GM12878 (cell line): ENCODE results near the gene PLEKHA7. TPM values are rescaled to one million over a fixed set of nuclear protein-coding genes. Genes with fewer than 3 reads are reported as not detected.

Experiments
- ATAC-seq: fragments of 200-7000 bp; cut with Tn5 transposase; 3 replicates; pipeline ENCODE4 v1.9.1; 2020; ENCODE audit warnings: mild to moderate bottlenecking, moderate library complexity
- BruUV-seq: library from RNA; stranded (reverse); fragments of 400-500 nt; replicated peaks from 2 replicates; lab custom pipeline; 2021; lab: Mats Ljungman, UMichigan
- CTCF ChIA-PET: fragments of 300-600 bp; sonication (Branson Sonifier 250); formaldehyde crosslinking; extraction: SDS; loops from one replicate; lab custom pipeline; 2021; ENCODE audit warnings: inconsistent platforms; lab: Yijun Ruan, JAX
- POLR2A ChIA-PET: fragments of 350-600 bp; formaldehyde crosslinking; extraction: SDS; loops from one replicate; lab custom pipeline; 2021; ENCODE audit warnings: inconsistent platforms; lab: Charles Lee
- RAD21 ChIA-PET: fragments of 300-600 bp; sonication (Branson Sonifier 250); formaldehyde crosslinking; loops from one replicate; lab custom pipeline; 2023; ENCODE audit warnings: antibody characterized with exemption; ENCODE audit not compliant: unreplicated experiment; lab: Charles Lee
- SMC1A ChIA-PET: fragments of 300-600 bp; sonication (Branson Sonifier 250); formaldehyde crosslinking; loops from one replicate; lab custom pipeline; 2023; ENCODE audit not compliant: unreplicated experiment, uncharacterized antibody; lab: Charles Lee
- DNase-seq: peaks from one replicate; pipeline ENCODE4 v3.0.0-alpha.2; 2011; ENCODE audit warnings: low read depth, low spot score
- FAIRE-seq: peaks from 3 replicates; lab custom pipeline; 2011; peaks lifted over from hg19 to GRCh38; lab: Jason Lieb, UNC
- H2AFZ ChIP-seq: 2 replicates; pipeline ENCODE4 v1.6.0; 2011; ENCODE audit warnings: low read depth, low read length, control low read depth; ENCODE audit not compliant: control insufficient read depth
- H3K27ac ChIP-seq: 2 replicates; pipeline ENCODE4 v1.5.1; 2011; ENCODE audit warnings: control low read depth; ENCODE audit not compliant: control insufficient read depth, insufficient read depth
- H3K27me3 ChIP-seq, 2 experiments: replicated peaks in 1 of 2; 2 replicates each; pipeline versions ENCODE4 v1.6.0 to v1.6.1; 2011; ENCODE audit warnings: low read length in 1 of 2; ENCODE audit not compliant: control insufficient read depth in 2 of 2, insufficient read depth in 2 of 2
- H3K36me3 ChIP-seq, 2 experiments: 2 replicates each; pipeline ENCODE4 v1.5.1; 2011; ENCODE audit warnings: low read length in 1 of 2; ENCODE audit not compliant: control insufficient read depth in 2 of 2, insufficient read depth in 2 of 2
- H3K4me1 ChIP-seq: 2 replicates; pipeline ENCODE4 v1.6.1; 2011; ENCODE audit warnings: mild to moderate bottlenecking, low read length, moderate library complexity, mixed read lengths; ENCODE audit not compliant: control insufficient read depth, insufficient read depth
- H3K4me2 ChIP-seq: 2 replicates; pipeline ENCODE4 v1.6.0; 2011; ENCODE audit warnings: control low read depth; ENCODE audit not compliant: control insufficient read depth, insufficient read depth
- H3K4me3 ChIP-seq: fragments of 200-600 bp; sonication (generic); 2 replicates; pipeline ENCODE4 v1.5.1; 2016
- H3K79me2 ChIP-seq: 2 replicates; pipeline ENCODE4 v1.6.0; 2011; ENCODE audit warnings: low read length; ENCODE audit not compliant: control insufficient read depth, insufficient read depth
- H3K9ac ChIP-seq: 2 replicates; pipeline ENCODE4 v1.8.0; 2011; ENCODE audit warnings: low read length, control low read depth, mixed read lengths; ENCODE audit not compliant: control insufficient read depth, insufficient read depth
- H3K9me3 ChIP-seq: replicated peaks from 3 replicates; pipeline ENCODE4 v1.5.1; 2011; ENCODE audit warnings: mild to moderate bottlenecking, low read length; ENCODE audit not compliant: control insufficient read depth, insufficient read depth
- H4K20me1 ChIP-seq: 2 replicates; pipeline ENCODE4 v1.6.0; 2011; ENCODE audit not compliant: control insufficient read depth, insufficient read depth
- CBFB ChIP-seq: IDR thresholded peaks from 2 replicates; pipeline ENCODE4 v1.6.1; 2016; ENCODE audit warnings: antibody characterized with exemption, low read depth
- RB1 ChIP-seq: fragments of 450-650 bp; formaldehyde crosslinking; IDR thresholded peaks from 2 replicates; pipeline ENCODE4 v1.6.1; 2017; ENCODE audit warnings: mild to moderate bottlenecking, borderline replicate concordance
- RELA ChIP-seq: fragments of 450-650 bp; IDR thresholded peaks from 2 replicates; pipeline ENCODE4 v1.8.0; 2014; ENCODE audit warnings: borderline replicate concordance; ENCODE audit not compliant: partially characterized antibody
- SMARCA5 ChIP-seq: fragments of 450-650 bp; IDR thresholded peaks from 2 replicates; pipeline ENCODE4 v1.6.1; 2017; ENCODE audit warnings: mild to moderate bottlenecking
- TCF12 ChIP-seq: IDR thresholded peaks from 2 replicates; pipeline ENCODE4 v1.6.1; 2011; ENCODE audit warnings: low read depth, mild to moderate bottlenecking, low read length
- TCF3 ChIP-seq: IDR thresholded peaks from 2 replicates; pipeline ENCODE4 v1.6.1; 2012; ENCODE audit warnings: low read depth, mild to moderate bottlenecking, low read length, borderline replicate concordance; ENCODE audit not compliant: insufficient read depth
- WRNIP1 ChIP-seq: IDR thresholded peaks from 2 replicates; pipeline ENCODE4 v1.6.1; 2011; ENCODE audit warnings: low read depth, low read length, improper control_type of control experiment, borderline replicate concordance
- WGBS: methylation state at CpG from one replicate; pipeline ENCODE4 v1.1.6; 2016; ENCODE audit warnings: low lambda C conversion rate; ENCODE audit not compliant: insufficient replicate concordance, insufficient coverage; ENCODE audit errors: missing lambda C conversion rate; 5-methylcytosine and 5-hydroxymethylcytosine counted together
- in situ Hi-C: fragments of 300-500 bp; cut with MboI; formaldehyde crosslinking; loops from 9 replicates; pipeline ENCODE4 v1.14.3; 2018; ENCODE audit warnings: mixed read lengths
- intact Hi-C: fragments of 100-400 bp; cut with micrococcal nuclease; formaldehyde crosslinking; loops from one replicate; pipeline ENCODE4 v1.14.2; 2022; ENCODE audit not compliant: unreplicated experiment
- polyA plus RNA-seq, 11 experiments: library from polyadenylated mRNA; depleted of rRNA in 4 of 11; unstranded in 6 of 11; stranded (reverse) in 5 of 11; fragments of >200 nt; fragmentation: Nextera tagmentation in 4 of 11; fragmentation: Illumina TruSeq in 1 of 11; extraction: Ambion mirVana in 4 of 11; extraction: Trizol in 1 of 11; gene quantifications; 1 replicate in 1 of 11; 2 replicates in 10 of 11; pipeline versions ENCODE4 v1.2.1 to v1.2.3, GENCODE V29; 2011 to 2016; ENCODE audit warnings: inconsistent platforms in 2 of 11, missing spikeins in 2 of 11, low read depth in 1 of 11
- total RNA-seq, 4 experiments: library from RNA; depleted of rRNA in 3 of 4; stranded (reverse); fragments of >200 nt in 3 of 4; fragmentation: Illumina TruSeq in 1 of 4; extraction: Trizol in 1 of 4; gene quantifications; 2 replicates each; pipeline versions ENCODE4 v1.2.1 to v1.2.3, GENCODE V29; 2013 to 2021
- TF ChIP-seq, protein P1 (sequence below): fragments of 450-650 bp; IDR thresholded peaks from 2 replicates; pipeline ENCODE4 v1.6.1; 2016; ENCODE audit warnings: mild to moderate bottlenecking
- TF ChIP-seq, protein P2 (sequence below): IDR thresholded peaks from 2 replicates; pipeline ENCODE4 v1.6.1; 2012; ENCODE audit warnings: low read length, inconsistent platforms
- TF ChIP-seq, protein P3 (sequence below), 3 experiments: IDR thresholded peaks in 2 of 3; conservative IDR thresholded peaks in 1 of 3; 2 replicates each; pipeline ENCODE4 v1.5.1; 2011; ENCODE audit warnings: low read depth in 3 of 3, low read length in 3 of 3, mild to moderate bottlenecking in 3 of 3, control low read depth in 2 of 3, moderate library complexity in 2 of 3, inconsistent platforms in 1 of 3, mixed read lengths in 1 of 3; ENCODE audit not compliant: control insufficient read depth in 2 of 3, insufficient read depth in 1 of 3; ENCODE audit errors: extremely low read depth in 1 of 3

PLEKHA7 gene
- total and polyA plus RNA-seq, 10 of the 15 experiments (the other 5 are each of a cell fraction or from before 2014, with no cell fraction given) = 0.45 to 5.3 (median 2.1) TPM

DNA sequence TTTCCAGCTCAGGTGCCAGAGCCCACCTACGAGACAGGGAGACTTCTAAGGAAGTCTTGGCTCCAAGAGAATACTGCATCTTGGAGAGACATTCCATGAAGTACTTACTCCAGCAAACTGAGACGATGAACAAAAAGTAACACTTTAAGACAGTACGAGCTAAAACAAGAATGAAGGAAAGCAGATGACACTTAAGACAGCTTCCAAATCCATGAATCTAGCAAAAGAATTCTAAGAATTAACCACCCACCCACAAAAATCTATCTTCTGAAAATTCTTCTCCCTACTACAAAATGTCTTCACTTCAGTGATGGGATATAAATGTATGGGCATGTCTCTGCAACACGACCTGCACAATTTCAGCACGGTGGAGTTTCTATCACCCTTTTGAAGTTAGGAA, 142.8 kb downstream of the PLEKHA7 start:
- H3K36me3 ChIP-seq = no peaks in the 10 kb centered on the region
- SMC1A ChIA-PET = interaction anchor here (0.7 to 1.5 kb wide), 5 partner anchors 9 to 50 kb away, joined by 3 to 4 read pairs (median 3); no protein-coding TSS in a partner anchor
- H3K4me2 ChIP-seq = no peak overlapping the region
- no peak overlapping the region for H2AFZ ChIP-seq
- no peaks in the 10 kb centered on the region for H3K79me2 ChIP-seq
- BruUV-seq = no TSS peak
- TF ChIP-seq, protein P1, sequence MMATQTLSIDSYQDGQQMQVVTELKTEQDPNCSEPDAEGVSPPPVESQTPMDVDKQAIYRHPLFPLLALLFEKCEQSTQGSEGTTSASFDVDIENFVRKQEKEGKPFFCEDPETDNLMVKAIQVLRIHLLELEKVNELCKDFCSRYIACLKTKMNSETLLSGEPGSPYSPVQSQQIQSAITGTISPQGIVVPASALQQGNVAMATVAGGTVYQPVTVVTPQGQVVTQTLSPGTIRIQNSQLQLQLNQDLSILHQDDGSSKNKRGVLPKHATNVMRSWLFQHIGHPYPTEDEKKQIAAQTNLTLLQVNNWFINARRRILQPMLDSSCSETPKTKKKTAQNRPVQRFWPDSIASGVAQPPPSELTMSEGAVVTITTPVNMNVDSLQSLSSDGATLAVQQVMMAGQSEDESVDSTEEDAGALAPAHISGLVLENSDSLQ = no peak
- TF ChIP-seq, protein P2, sequence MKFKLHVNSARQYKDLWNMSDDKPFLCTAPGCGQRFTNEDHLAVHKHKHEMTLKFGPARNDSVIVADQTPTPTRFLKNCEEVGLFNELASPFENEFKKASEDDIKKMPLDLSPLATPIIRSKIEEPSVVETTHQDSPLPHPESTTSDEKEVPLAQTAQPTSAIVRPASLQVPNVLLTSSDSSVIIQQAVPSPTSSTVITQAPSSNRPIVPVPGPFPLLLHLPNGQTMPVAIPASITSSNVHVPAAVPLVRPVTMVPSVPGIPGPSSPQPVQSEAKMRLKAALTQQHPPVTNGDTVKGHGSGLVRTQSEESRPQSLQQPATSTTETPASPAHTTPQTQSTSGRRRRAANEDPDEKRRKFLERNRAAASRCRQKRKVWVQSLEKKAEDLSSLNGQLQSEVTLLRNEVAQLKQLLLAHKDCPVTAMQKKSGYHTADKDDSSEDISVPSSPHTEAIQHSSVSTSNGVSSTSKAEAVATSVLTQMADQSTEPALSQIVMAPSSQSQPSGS = no peak
- TF ChIP-seq TCF12 = no peak
- no peaks in the 10 kb centered on the region for H4K20me1 ChIP-seq
- FAIRE-seq (no peak), DNase-seq (no peak), ATAC-seq (no peak)
- intact Hi-C loops (no loop called here), in situ Hi-C loops (no loop called here)
- RAD21 ChIA-PET = interaction anchor here (0.7 kb wide), 1 partner anchor 425 kb away, joined by 4 read pairs; no protein-coding TSS in a partner anchor
- no peak overlapping the region for H3K27ac ChIP-seq
- POLR2A ChIA-PET = no interaction called here
- CTCF ChIA-PET = interaction anchor here (1.1 to 1.6 kb wide), 4 partner anchors 10 to 65 kb away, joined by 3 to 6 read pairs (median 4); no protein-coding TSS in a partner anchor
- H3K4me1 ChIP-seq = no peaks in the 10 kb centered on the region
- H3K9ac ChIP-seq = no peak overlapping the region
- H3K9me3 ChIP-seq = no peaks in the 10 kb centered on the region
- 56% methylated on average over 5 of the region's 5 CpGs for WGBS
- no peak overlapping the region for H3K4me3 ChIP-seq
- H3K27me3 ChIP-seq = no peaks in the 10 kb centered on the region

DNA sequence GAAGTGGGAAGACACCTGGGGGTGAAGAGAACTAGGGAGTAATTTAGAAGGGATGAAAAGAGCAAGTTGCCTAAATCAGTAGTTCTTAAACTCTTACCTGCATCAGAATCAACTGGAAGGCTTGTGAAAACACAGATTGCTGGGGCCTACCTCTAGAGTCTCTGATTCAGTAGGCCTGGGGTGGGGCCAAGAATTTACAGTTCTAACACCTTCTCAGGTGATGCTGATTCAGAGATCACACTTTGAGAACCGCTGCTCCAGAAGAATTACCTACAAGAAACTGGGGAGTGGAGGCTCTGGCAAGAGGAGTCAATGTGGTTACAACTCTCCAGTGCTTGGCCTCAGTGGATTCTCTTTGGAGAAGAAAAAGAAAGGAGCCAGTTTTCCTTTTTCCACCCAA, 147.1 kb downstream of the PLEKHA7 start:
- no TSS peak for BruUV-seq
- ChIA-PET CTCF (no interaction called here), POLR2A (interaction anchor here (0.7 kb wide), 1 partner anchor 33 kb away, joined by 3 read pairs; no protein-coding TSS in a partner anchor), SMC1A (interaction anchor here (1.8 to 2.1 kb wide), 3 partner anchors 8 to 35 kb away, joined by 4 to 6 read pairs (median 6); no protein-coding TSS in a partner anchor), RAD21 (interaction anchor here (0.9 to 1.4 kb wide), 2 partner anchors 14 to 47 kb away, joined by 3 to 4 read pairs; no protein-coding TSS in a partner anchor)
- Histone ChIP-seq H3K36me3 (no peaks in the 10 kb centered on the region), H3K27me3 (no peaks in the 10 kb centered on the region; a peak in 1 of 4 replicates), H3K27ac (no peak overlapping the region), H3K4me1 (no peaks in the 10 kb centered on the region), H2AFZ (no peak overlapping the region), H3K9ac (no peak overlapping the region), H3K4me2 (no peak overlapping the region), H3K79me2 (no peaks in the 10 kb centered on the region), H4K20me1 (no peaks in the 10 kb centered on the region), H3K9me3 (no peaks in the 10 kb centered on the region; the same call in 1 of the 3 replicates), H3K4me3 (no peak overlapping the region)
- in situ Hi-C loops (no loop called here), intact Hi-C loops (no loop called here)
- FAIRE-seq (no peak), ATAC-seq (no peak), DNase-seq (no peak)
- 0% methylated on average over 1 of the region's 1 CpG for WGBS
- TF ChIP-seq WRNIP1 (no peak), RELA (no peak), CBFB (no peak), RB1 (no peak), TCF3 (no peak), SMARCA5 (no peak)
- TF ChIP-seq, protein P3, sequence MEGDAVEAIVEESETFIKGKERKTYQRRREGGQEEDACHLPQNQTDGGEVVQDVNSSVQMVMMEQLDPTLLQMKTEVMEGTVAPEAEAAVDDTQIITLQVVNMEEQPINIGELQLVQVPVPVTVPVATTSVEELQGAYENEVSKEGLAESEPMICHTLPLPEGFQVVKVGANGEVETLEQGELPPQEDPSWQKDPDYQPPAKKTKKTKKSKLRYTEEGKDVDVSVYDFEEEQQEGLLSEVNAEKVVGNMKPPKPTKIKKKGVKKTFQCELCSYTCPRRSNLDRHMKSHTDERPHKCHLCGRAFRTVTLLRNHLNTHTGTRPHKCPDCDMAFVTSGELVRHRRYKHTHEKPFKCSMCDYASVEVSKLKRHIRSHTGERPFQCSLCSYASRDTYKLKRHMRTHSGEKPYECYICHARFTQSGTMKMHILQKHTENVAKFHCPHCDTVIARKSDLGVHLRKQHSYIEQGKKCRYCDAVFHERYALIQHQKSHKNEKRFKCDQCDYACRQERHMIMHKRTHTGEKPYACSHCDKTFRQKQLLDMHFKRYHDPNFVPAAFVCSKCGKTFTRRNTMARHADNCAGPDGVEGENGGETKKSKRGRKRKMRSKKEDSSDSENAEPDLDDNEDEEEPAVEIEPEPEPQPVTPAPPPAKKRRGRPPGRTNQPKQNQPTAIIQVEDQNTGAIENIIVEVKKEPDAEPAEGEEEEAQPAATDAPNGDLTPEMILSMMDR (IDR thresholded peaks at IDR 0.05 in 2 of 3, conservative IDR thresholded peaks at IDR 0.05 in 1 of 3; ENCODE audit: control insufficient read depth in 2 of 3, extremely low read depth in 1 of 3, insufficient read depth in 1 of 3, low read depth in 3 of 3, low read length in 3 of 3) = no peak
